NCI-H524 (cell line): ENCODE measurements around the gene CACNG8.
"Not testable (repeated sequence)": the region's sequence is repeated elsewhere in the genome, so short reads cannot be mapped to it uniquely, and the experiment has no call there.

Source experiments
- DNase-seq, 2 experiments: peaks; one replicate each; lab custom pipeline; 2025; lab: John Stamatoyannopoulos, UW

Gene CACNG8

GRCh38 chr19:54035215-54036178 lies 72.8 kb downstream of the CACNG8 start:
- DNase-seq = no peak

DNA sequence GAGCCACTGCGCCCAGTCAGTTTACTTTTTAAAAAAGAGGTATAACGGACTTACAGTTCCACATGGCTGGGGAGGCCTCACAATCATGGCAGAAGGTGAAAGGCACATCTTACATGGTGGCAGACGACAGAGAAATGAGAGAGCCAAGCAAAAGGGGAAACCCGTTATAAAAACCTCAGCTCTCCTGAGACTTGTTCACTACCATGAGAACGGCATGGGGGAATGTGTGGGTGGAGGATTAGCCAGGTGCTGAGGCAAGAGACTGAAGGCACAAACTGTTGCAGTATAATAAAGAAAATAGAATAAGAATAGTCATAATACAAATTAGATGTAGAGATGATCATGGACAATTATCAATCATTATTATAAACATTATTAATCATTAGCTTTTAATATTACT lies 73.8 kb downstream of the CACNG8 start:
- DNase-seq = not testable (repeated sequence)
